ENCODE data around the gene CHCHD3.
A peak's percentile ranks its signal among the peaks of the same experiment; 100 is the strongest.

The CHCHD3 gene

DNA sequence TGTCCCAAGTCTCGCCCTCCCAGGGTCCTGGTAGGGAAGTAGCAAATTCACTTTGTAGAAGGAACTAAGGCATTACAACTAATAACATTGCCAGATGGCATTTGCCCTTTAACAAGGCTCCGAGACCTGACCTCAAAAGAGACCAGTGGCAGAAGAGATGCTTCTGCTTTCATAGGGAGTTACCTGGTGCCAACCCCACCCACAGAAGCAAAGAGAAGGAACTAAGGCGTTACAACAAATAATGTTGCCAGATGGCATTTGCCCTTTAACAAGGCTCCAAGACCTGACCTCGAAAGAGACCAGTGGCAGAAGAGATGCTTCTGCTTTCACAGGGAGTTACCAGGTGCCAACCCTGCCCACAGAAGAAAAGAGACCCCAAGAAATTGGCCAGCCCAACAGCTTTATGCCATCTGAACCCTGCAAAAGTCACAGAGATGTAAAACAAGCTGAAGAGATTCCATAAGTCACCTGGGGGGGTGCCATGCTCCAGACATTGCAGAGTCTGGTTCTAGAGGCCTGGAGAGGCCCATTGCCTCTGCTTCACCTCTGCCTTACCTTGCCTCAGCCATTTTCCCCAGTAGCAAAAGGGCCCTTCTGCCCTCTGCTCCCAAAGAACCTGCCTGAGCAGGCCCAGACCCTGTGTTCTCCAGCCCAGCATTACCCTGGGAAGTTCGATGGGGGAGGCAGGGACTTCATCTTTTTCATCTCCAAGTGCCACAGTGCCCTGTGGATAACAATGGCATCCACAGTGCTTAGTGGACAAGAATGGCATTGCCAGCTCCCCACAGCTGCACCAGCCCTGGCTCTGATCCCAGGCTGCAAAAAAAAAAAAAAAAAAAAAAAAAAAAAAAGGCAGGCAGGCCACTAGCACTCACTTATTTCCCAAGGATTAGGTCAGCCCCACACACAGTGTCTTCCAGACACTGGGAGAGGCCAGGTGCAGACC is 326.1 kb downstream of the CHCHD3 start:
- Histone ChIP-seq H3K36me3 (ENCODE audit: insufficient read depth, low read length) (no peaks in the 10 kb centered on the region), H3K27ac (ENCODE audit: low read depth, low read length) (no peak overlapping the region), H3K27me3 (ENCODE audit: insufficient read depth, low read length) (no peaks in the 10 kb centered on the region), H3K4me3 (ENCODE audit: low read length) (no peak overlapping the region), H3K4me1 (ENCODE audit: insufficient read depth, low read length) (peaks cover 15% of the 10 kb centered on the region), H3K9ac (ENCODE audit: low read depth, low read length) (no peak overlapping the region), H3K9me3 (ENCODE audit: insufficient read depth, low read depth, low read length) (no peaks in the 10 kb centered on the region; the same call in 1 of the 2 replicates)
- 87% methylated on average over 5 of the region's 5 CpGs for WGBS

DNA sequence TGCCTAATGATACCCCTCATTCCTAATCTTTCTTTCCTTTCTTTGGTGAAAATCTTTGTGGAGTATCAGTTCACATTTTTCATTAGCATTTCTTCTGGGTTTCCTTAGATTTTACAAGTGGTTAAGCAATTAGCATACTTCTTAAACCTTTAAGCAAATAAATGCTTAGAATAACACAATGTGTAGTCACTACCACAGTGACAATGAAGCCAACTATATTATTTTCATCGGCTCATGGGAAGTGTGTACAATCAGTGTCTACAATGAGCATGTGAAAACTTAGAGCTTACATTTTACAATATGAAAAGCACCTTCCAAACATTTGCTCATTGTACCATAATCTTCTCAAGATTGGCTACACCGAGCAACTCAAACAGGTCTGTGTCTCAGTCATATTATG is 329.5 kb downstream of the CHCHD3 start:
- no peaks in the 10 kb centered on the region for H3K36me3 ChIP-seq (ENCODE audit: insufficient read depth, low read length)
- no peak overlapping the region for H3K27ac ChIP-seq (ENCODE audit: low read depth, low read length)
- H3K4me1 ChIP-seq (ENCODE audit: insufficient read depth, low read length): peaks cover 16% of the 10 kb centered on the region
- H3K4me3 ChIP-seq (ENCODE audit: low read length): no peak overlapping the region
- H3K27me3 ChIP-seq (ENCODE audit: insufficient read depth, low read length): no peaks in the 10 kb centered on the region
- no peak overlapping the region for H3K9ac ChIP-seq (ENCODE audit: low read depth, low read length)
- 95% methylated on average over 2 of the region's 2 CpGs for WGBS
- H3K9me3 ChIP-seq (ENCODE audit: insufficient read depth, low read depth, low read length): no peaks in the 10 kb centered on the region

DNA sequence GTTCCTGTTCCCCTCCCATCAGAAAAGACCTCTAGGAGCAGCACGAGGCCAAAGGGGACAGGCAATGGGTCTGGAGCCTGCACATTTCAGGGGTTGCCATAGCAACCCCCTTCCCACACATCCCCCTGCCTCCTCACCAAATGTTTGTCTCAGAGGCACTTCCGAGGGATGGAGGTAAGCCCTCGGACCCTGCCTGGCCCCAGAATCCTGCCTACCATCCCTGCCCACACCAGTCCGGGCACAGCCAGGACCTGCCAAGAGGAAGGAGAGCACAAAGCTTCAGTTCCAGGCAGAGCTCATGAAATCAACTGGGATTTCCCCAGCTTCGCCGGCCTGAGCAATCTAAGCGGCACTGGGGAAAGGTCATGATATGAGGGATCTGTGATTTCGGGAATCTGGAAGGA is 330.6 kb downstream of the CHCHD3 start:
- no peak overlapping the region for H3K27ac ChIP-seq (ENCODE audit: low read depth, low read length)
- no peaks in the 10 kb centered on the region for H3K36me3 ChIP-seq (ENCODE audit: insufficient read depth, low read length)
- no peaks in the 10 kb centered on the region for H3K27me3 ChIP-seq (ENCODE audit: insufficient read depth, low read length)
- H3K9me3 ChIP-seq (ENCODE audit: insufficient read depth, low read depth, low read length): no peaks in the 10 kb centered on the region
- peaks cover 16% of the 10 kb centered on the region for H3K4me1 ChIP-seq (ENCODE audit: insufficient read depth, low read length)
- WGBS: 65% methylated on average over 8 of the region's 8 CpGs
- H3K4me3 ChIP-seq (ENCODE audit: low read length): peak overlapping the region; percentile 16; the same call in 1 of the 2 replicates
- no peak overlapping the region for H3K9ac ChIP-seq (ENCODE audit: low read depth, low read length)

DNA sequence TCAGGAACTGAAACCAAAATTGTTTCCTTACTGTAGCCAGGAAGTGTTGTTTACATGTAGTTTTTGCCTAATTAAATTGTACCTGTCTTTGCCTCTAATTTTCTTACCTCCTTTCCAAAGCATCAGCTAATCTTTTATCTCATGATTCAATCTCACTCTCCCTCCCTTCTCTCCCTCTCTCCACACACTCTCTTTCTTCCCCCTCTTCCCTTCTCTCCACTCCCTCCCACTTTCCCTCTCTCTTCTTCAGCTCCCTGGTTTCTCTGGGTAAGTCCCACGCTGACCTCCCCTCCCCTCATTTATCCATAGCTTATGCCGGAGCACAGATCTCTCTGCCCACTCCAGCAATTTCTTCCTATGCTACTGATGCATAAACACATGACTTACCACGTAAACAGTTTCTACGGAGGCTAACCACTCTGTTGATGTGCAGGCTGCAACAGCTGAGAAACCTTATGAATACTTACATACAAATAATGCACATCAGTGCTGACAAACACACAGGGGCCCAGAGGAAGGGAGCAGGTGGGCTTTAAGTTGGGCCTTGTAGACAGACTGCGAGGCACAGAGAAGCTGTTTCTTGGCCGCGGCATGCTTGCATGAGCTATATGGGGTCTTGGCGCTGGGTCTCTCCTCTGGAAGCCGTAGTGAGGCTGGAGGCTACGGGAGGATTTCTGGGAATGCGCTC is 331.2 kb downstream of the CHCHD3 start:
- Histone ChIP-seq H3K27me3 (ENCODE audit: insufficient read depth, low read length) (no peaks in the 10 kb centered on the region), H3K4me1 (ENCODE audit: insufficient read depth, low read length) (peaks cover 17% of the 10 kb centered on the region), H3K4me3 (ENCODE audit: low read length) (peak overlapping the region; percentile 16; the same call in 1 of the 2 replicates), H3K9ac (ENCODE audit: low read depth, low read length) (no peak overlapping the region), H3K27ac (ENCODE audit: low read depth, low read length) (no peak overlapping the region), H3K9me3 (ENCODE audit: insufficient read depth, low read depth, low read length) (no peaks in the 10 kb centered on the region), H3K36me3 (ENCODE audit: insufficient read depth, low read length) (no peaks in the 10 kb centered on the region)
- WGBS: 66% methylated on average over 11 of the region's 11 CpGs

DNA sequence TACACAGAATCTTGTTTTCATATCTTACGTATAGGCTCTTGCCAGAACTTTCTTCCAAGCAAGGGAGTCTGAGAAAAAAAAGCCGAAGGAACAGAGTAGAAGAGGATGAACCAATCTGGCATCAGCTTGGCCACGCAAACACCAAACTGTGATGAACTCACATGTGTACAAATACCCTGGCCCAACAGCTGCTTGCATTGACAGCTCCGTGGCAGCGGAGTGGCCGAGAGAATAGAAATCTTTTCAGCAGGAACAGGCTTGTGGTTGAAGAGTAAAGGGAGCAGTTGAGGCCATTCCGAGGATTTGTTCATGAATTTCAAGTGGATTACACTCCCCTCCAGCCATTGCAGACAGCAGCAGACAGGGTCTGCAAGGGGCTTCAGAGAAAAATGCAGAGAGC is 331.8 kb downstream of the CHCHD3 start:
- Histone ChIP-seq H3K4me3 (ENCODE audit: low read length) (no peak overlapping the region), H3K36me3 (ENCODE audit: insufficient read depth, low read length) (no peaks in the 10 kb centered on the region), H3K4me1 (ENCODE audit: insufficient read depth, low read length) (peaks cover 18% of the 10 kb centered on the region), H3K27me3 (ENCODE audit: insufficient read depth, low read length) (no peaks in the 10 kb centered on the region), H3K9ac (ENCODE audit: low read depth, low read length) (no peak overlapping the region), H3K9me3 (ENCODE audit: insufficient read depth, low read depth, low read length) (no peaks in the 10 kb centered on the region), H3K27ac (ENCODE audit: low read depth, low read length) (no peak overlapping the region)
- 86% methylated on average over 7 of the region's 7 CpGs for WGBS

DNA sequence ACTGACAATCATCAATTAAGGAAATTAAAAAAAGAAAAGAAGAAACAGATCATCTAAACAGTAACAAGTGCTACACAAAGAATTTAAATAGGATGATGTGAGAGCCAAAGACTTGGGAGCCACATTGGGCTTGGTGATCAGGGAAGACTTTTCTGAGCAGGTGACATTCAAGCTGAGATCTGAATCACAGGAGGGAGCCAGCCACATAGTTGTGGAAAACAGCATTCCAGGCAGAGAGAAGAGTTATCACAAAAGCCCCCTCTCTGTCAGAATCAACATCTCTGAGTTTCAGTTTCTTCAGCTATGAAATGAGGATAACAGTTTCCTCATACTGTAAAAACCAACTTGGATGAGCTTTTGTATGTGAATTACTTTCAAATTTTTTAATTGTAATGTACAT is 336.4 kb downstream of the CHCHD3 start:
- H3K4me3 ChIP-seq (ENCODE audit: low read length): no peak overlapping the region
- H3K27me3 ChIP-seq (ENCODE audit: insufficient read depth, low read length): no peaks in the 10 kb centered on the region

DNA sequence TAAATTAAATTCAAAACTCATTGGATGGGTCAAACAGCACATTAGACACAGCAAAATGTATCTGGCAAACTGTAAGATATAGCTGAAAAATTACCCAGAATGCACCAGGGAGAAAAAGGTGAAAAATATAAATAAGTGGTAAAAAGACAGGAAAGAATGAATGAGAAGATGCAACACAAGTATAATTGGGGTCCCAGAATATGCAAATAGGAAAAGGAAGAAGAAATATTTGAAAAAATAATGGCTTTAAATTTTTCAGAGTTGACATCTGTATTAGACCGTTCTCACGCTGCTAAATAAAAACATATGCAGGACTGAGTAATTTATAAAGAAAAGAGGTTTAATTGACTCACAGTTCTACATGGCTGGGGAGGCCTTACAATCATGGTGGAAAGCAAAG is 337.9 kb downstream of the CHCHD3 start:
- 100% methylated on average over 2 of the region's 2 CpGs for WGBS
- no peaks in the 10 kb centered on the region for H3K27me3 ChIP-seq (ENCODE audit: insufficient read depth, low read length)
- no peak overlapping the region for H3K9ac ChIP-seq (ENCODE audit: low read depth, low read length)
- peaks cover 13% of the 10 kb centered on the region; the same call in 1 of the 2 replicates for H3K9me3 ChIP-seq (ENCODE audit: insufficient read depth, low read depth, low read length)
- H3K4me3 ChIP-seq (ENCODE audit: low read length): no peak overlapping the region
- H3K36me3 ChIP-seq (ENCODE audit: insufficient read depth, low read length): no peaks in the 10 kb centered on the region
- H3K4me1 ChIP-seq (ENCODE audit: insufficient read depth, low read length): peaks cover 3% of the 10 kb centered on the region; the same call in 1 of the 2 replicates
- no peak overlapping the region for H3K27ac ChIP-seq (ENCODE audit: low read depth, low read length)

More for the DNA sequence above, 336.4 kb downstream of the CHCHD3 start:
- H3K9me3 ChIP-seq (ENCODE audit: insufficient read depth, low read depth, low read length): peaks cover 13% of the 10 kb centered on the region; the same call in 1 of the 2 replicates
- peaks cover 3% of the 10 kb centered on the region; the same call in 1 of the 2 replicates for H3K4me1 ChIP-seq (ENCODE audit: insufficient read depth, low read length)
- no peak overlapping the region for H3K27ac ChIP-seq (ENCODE audit: low read depth, low read length)
- no peak overlapping the region for H3K9ac ChIP-seq (ENCODE audit: low read depth, low read length)
- H3K36me3 ChIP-seq (ENCODE audit: insufficient read depth, low read length): no peaks in the 10 kb centered on the region

DNA sequence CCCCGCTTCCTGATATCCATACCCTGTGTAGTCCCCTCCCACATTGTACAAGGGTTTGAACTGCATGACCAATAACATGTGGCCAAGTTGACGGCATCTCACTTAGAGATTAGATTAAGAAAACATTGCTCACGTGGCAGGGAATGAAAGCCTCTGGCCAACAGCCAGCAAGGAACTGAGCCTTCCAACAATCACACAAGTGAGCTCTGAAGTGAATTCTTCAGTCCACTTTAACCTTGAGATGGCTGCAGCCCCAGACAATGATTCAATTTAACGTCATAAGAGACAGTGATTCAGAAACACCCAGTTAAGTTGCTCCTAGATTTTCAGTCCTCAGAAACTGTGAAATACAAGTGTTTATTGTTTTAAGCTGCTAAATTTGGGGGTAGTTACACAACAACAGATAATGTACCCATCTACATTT is 339.7 kb downstream of the CHCHD3 start:
- Histone ChIP-seq H3K9ac (ENCODE audit: low read depth, low read length) (no peak overlapping the region), H3K27me3 (ENCODE audit: insufficient read depth, low read length) (no peaks in the 10 kb centered on the region), H3K27ac (ENCODE audit: low read depth, low read length) (no peak overlapping the region), H3K36me3 (ENCODE audit: insufficient read depth, low read length) (no peaks in the 10 kb centered on the region), H3K4me1 (ENCODE audit: insufficient read depth, low read length) (peaks cover 3% of the 10 kb centered on the region; the same call in 1 of the 2 replicates), H3K4me3 (ENCODE audit: low read length) (no peak overlapping the region), H3K9me3 (ENCODE audit: insufficient read depth, low read depth, low read length) (peaks cover 13% of the 10 kb centered on the region; the same call in 1 of the 2 replicates)
- 91% methylated on average over 4 of the region's 4 CpGs for WGBS

DNA sequence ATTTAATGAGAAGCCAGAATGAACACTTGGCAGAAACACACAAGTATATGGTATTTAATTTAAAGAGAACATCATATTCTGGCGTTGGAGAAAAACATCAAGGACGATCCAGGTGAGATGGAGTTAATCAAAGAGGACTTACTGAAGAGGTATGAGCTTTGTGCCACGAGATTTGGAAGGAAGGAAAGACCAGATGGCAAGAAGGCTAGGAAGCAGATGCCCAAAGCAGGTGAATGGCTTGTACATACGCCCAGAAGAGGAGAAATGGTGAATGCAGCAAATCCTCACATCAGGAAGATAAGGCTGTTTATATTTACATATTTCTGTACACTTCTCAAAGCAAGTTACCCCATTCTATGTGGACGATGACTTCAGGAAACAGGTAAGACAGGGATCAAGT is 341.7 kb downstream of the CHCHD3 start:
- no peak overlapping the region for H3K9ac ChIP-seq (ENCODE audit: low read depth, low read length)
- no peaks in the 10 kb centered on the region for H3K27me3 ChIP-seq (ENCODE audit: insufficient read depth, low read length)
- H3K9me3 ChIP-seq (ENCODE audit: insufficient read depth, low read depth, low read length): peaks cover 13% of the 10 kb centered on the region; the same call in 1 of the 2 replicates
- no peak overlapping the region for H3K4me3 ChIP-seq (ENCODE audit: low read length)
- 89% methylated on average over 5 of the region's 5 CpGs for WGBS
- no peak overlapping the region for H3K27ac ChIP-seq (ENCODE audit: low read depth, low read length)
- no peaks in the 10 kb centered on the region for H3K36me3 ChIP-seq (ENCODE audit: insufficient read depth, low read length)
- H3K4me1 ChIP-seq (ENCODE audit: insufficient read depth, low read length): no peaks in the 10 kb centered on the region; the same call in 1 of the 2 replicates

DNA sequence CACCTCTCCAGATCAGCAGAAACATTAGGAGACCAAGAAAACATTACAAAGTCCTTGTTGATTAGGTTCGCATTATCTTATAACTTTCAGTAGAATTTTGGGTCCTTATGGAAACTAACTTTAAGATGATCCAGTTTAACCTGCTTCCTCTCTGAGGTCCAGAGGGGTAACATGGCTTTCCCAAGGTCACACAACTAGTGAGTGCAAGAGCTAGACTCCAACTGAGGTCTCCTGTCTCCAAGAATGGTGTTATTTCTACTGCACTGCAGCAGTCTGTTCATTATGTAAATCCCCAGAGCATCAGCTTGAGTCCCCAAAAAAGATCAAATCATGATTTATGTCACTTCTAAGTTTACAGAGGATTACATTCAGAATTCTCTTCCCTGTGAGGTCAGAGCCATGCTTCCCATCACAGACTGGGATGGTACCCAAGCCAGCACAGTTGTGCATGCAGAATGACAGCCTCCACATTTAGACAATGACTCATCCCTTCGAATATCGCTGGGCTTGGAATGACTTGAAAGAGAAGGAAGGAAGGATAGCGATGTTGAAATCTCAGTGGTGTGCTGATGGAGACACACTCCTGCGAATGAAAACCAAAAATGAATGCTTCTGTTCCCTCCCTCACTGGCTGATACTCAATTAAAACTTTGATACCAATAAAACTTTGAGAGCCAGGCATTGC is 342.5 kb downstream of the CHCHD3 start:
- Histone ChIP-seq H3K27me3 (ENCODE audit: insufficient read depth, low read length) (no peaks in the 10 kb centered on the region), H3K36me3 (ENCODE audit: insufficient read depth, low read length) (no peaks in the 10 kb centered on the region), H3K4me1 (ENCODE audit: insufficient read depth, low read length) (no peaks in the 10 kb centered on the region), H3K27ac (ENCODE audit: low read depth, low read length) (no peak overlapping the region), H3K4me3 (ENCODE audit: low read length) (no peak overlapping the region), H3K9ac (ENCODE audit: low read depth, low read length) (no peak overlapping the region), H3K9me3 (ENCODE audit: insufficient read depth, low read depth, low read length) (peaks cover 11% of the 10 kb centered on the region; the same call in 1 of the 2 replicates)
- WGBS: 80% methylated on average over 5 of the region's 5 CpGs

DNA sequence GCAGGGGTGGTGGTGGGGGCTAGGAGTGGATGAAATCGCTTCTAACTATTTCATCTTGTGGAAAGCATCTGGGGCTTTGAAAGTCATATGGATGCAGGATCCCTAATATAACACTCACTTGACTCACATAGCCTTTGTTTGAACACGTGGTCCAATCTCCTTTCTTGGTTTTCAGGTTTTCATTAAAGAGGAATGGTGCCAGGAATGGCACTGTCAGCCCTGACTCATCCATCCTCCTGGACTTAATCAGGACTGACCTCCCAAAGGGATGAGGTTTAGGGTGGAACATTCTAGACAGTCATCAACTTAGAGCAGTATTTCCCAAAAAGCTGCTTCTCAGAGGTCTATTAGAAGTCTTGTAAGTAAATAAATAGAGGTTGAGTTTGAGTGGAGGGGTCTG is 343.6 kb downstream of the CHCHD3 start:
- no peaks in the 10 kb centered on the region for H3K4me1 ChIP-seq (ENCODE audit: insufficient read depth, low read length)
- H3K9me3 ChIP-seq (ENCODE audit: insufficient read depth, low read depth, low read length): no peaks in the 10 kb centered on the region
- H3K4me3 ChIP-seq (ENCODE audit: low read length): no peak overlapping the region
- no peak overlapping the region for H3K27ac ChIP-seq (ENCODE audit: low read depth, low read length)
- H3K27me3 ChIP-seq (ENCODE audit: insufficient read depth, low read length): no peaks in the 10 kb centered on the region
- H3K36me3 ChIP-seq (ENCODE audit: insufficient read depth, low read length): no peaks in the 10 kb centered on the region
- 82% methylated on average over 2 of the region's 2 CpGs for WGBS
- no peak overlapping the region for H3K9ac ChIP-seq (ENCODE audit: low read depth, low read length)
